HEK293 (cell line): ENCODE results near the gene TMCO5A.

Source experiments
- CTCF ChIA-PET: fragments of 350-600 bp; formaldehyde crosslinking; extraction: SDS; loops from one replicate; lab custom pipeline; 2021; ENCODE audit warnings: antibody characterized with exemption; lab: Yijun Ruan, JAX
- POLR2A ChIA-PET: fragments of 300-600 bp; formaldehyde crosslinking; extraction: SDS; loops from one replicate; lab custom pipeline; 2020; ENCODE audit warnings: antibody characterized with exemption, inconsistent platforms; lab: Yijun Ruan, JAX
- H3K27ac ChIP-seq: fragments of 200-500 bp; sonication (Bioruptor generic); 2 replicates; pipeline ENCODE4 v1.5.1; 2014; ENCODE audit warnings: low read depth, low read length, control low read depth, inconsistent platforms; ENCODE audit errors: extremely low read depth
- H3K36me3 ChIP-seq, 2 experiments: fragments of 200-500 bp in 1 of 2; sonication (Bioruptor generic) in 1 of 2; 1 replicate in 1 of 2; 2 replicates in 1 of 2; pipeline ENCODE4 v1.5.1; 2014 to 2017; ENCODE audit warnings: inconsistent platforms in 2 of 2, low read length in 2 of 2; ENCODE audit not compliant: control insufficient read depth in 2 of 2, insufficient read depth in 1 of 2
- H3K4me1 ChIP-seq: fragments of 200-500 bp; sonication (Bioruptor generic); 2 replicates; pipeline ENCODE4 v1.5.1; 2014; ENCODE audit warnings: mild to moderate bottlenecking, low read length, inconsistent platforms; ENCODE audit not compliant: control insufficient read depth, insufficient read depth
- H3K4me3 ChIP-seq: 2 replicates; pipeline ENCODE4 v1.5.1; 2011; ENCODE audit warnings: low read depth, mild to moderate bottlenecking, control low read depth, low read length, moderate library complexity
- H3K9me3 ChIP-seq: fragments of 200-500 bp; sonication (Bioruptor generic); 2 replicates; pipeline ENCODE4 v1.5.1; 2014; ENCODE audit warnings: low read depth, low read length, inconsistent platforms; ENCODE audit not compliant: control insufficient read depth, insufficient read depth
- HOXD13 ChIP-seq: sonication (generic); formaldehyde crosslinking; IDR thresholded peaks from 2 replicates; pipeline ENCODE4 v1.8.0; 2022; ENCODE audit warnings: missing genetic modification reagents, borderline replicate concordance
- KLF16 ChIP-seq: fragments of 450-650 bp; formaldehyde crosslinking; IDR thresholded peaks from 2 replicates; pipeline ENCODE4 v1.5.1; 2017; ENCODE audit warnings: missing biosample characterization, missing genetic modification characterization
- MZF1 ChIP-seq: fragments of 450-650 bp; formaldehyde crosslinking; IDR thresholded peaks from 2 replicates; pipeline ENCODE4 v1.5.1; 2017; ENCODE audit warnings: missing biosample characterization, missing genetic modification characterization, borderline replicate concordance
- ZFP3 ChIP-seq: fragments of 450-650 bp; formaldehyde crosslinking; IDR thresholded peaks from 2 replicates; pipeline ENCODE4 v1.5.1; 2016; ENCODE audit warnings: low read depth, missing biosample characterization, missing genetic modification characterization
- ZIC2 ChIP-seq: fragments of 450-650 bp; formaldehyde crosslinking; IDR thresholded peaks from 2 replicates; pipeline ENCODE4 v1.5.1; 2016; ENCODE audit warnings: missing biosample characterization, missing genetic modification characterization
- ZNF121 ChIP-seq: fragments of 450-650 bp; formaldehyde crosslinking; IDR thresholded peaks from 2 replicates; pipeline ENCODE4 v1.5.1; 2016; ENCODE audit warnings: missing biosample characterization, missing genetic modification characterization
- ZNF140 ChIP-seq: fragments of 450-650 bp; formaldehyde crosslinking; IDR thresholded peaks from 2 replicates; pipeline ENCODE4 v1.5.1; 2016; ENCODE audit warnings: missing biosample characterization, missing genetic modification characterization
- ZNF146 ChIP-seq: fragments of 450-650 bp; formaldehyde crosslinking; IDR thresholded peaks from 2 replicates; pipeline ENCODE4 v1.5.1; 2016; ENCODE audit warnings: missing biosample characterization, missing genetic modification characterization
- ZNF266 ChIP-seq: fragments of 450-650 bp; formaldehyde crosslinking; IDR thresholded peaks from 2 replicates; pipeline ENCODE4 v1.5.1; 2016; ENCODE audit warnings: missing biosample characterization, missing genetic modification characterization, low read depth
- ZNF302 ChIP-seq: fragments of 450-650 bp; formaldehyde crosslinking; IDR thresholded peaks from 2 replicates; pipeline ENCODE4 v1.5.1; 2016; ENCODE audit warnings: missing biosample characterization, missing genetic modification characterization, low read depth
- ZNF324 ChIP-seq: fragments of 450-650 bp; formaldehyde crosslinking; IDR thresholded peaks from 2 replicates; pipeline ENCODE4 v1.5.1; 2016; ENCODE audit warnings: missing biosample characterization, missing genetic modification characterization
- ZNF37A ChIP-seq: fragments of 450-650 bp; IDR thresholded peaks from 2 replicates; pipeline ENCODE4 v1.5.1; 2018; ENCODE audit warnings: missing biosample characterization, missing genetic modification characterization
- ZNF449 ChIP-seq: fragments of 450-650 bp; formaldehyde crosslinking; IDR thresholded peaks from 2 replicates; pipeline ENCODE4 v1.5.1; 2017; ENCODE audit warnings: missing biosample characterization, mild to moderate bottlenecking, missing genetic modification characterization, moderate library complexity
- ZNF488 ChIP-seq: fragments of 450-650 bp; formaldehyde crosslinking; IDR thresholded peaks from 2 replicates; pipeline ENCODE4 v1.5.1; 2016; ENCODE audit warnings: missing biosample characterization, missing genetic modification characterization
- ZNF529 ChIP-seq: fragments of 450-650 bp; formaldehyde crosslinking; IDR thresholded peaks from 2 replicates; pipeline ENCODE4 v1.5.1; 2017; ENCODE audit warnings: missing genetic modification characterization, missing biosample characterization; ENCODE audit not compliant: insufficient replicate concordance
- ZNF621 ChIP-seq: fragments of 450-650 bp; formaldehyde crosslinking; IDR thresholded peaks from 2 replicates; pipeline ENCODE4 v1.5.1; 2017; ENCODE audit warnings: missing biosample characterization, missing genetic modification characterization
- ZNF747 ChIP-seq: fragments of 450-650 bp; formaldehyde crosslinking; IDR thresholded peaks from 2 replicates; pipeline ENCODE4 v1.5.1; 2016; ENCODE audit warnings: missing biosample characterization, missing genetic modification characterization
- ZSCAN30 ChIP-seq: fragments of 450-650 bp; IDR thresholded peaks from 2 replicates; pipeline ENCODE4 v1.5.1; 2018; ENCODE audit warnings: missing biosample characterization, mild to moderate bottlenecking, missing genetic modification characterization, moderate library complexity
- ZSCAN4 ChIP-seq: fragments of 450-650 bp; formaldehyde crosslinking; IDR thresholded peaks from 2 replicates; pipeline ENCODE4 v1.5.1; 2017; ENCODE audit warnings: missing biosample characterization, missing genetic modification characterization

TMCO5A gene

GRCh38 chr15:37893309-37893708 is 41.1 kb upstream of the TMCO5A start:
- Histone ChIP-seq H3K4me1 (no peaks in the 10 kb centered on the region), H3K27ac (no peak overlapping the region), H3K36me3 (no peaks in the 10 kb centered on the region), H3K4me3 (no peak overlapping the region), H3K9me3 (no peaks in the 10 kb centered on the region)
- ChIA-PET POLR2A (no interaction called here), CTCF (interaction anchor here (2.5 kb wide), 1 partner anchor 12 kb away, joined by 9 read pairs; no protein-coding TSS in a partner anchor)
- TF ChIP-seq ZNF146 (no peak), ZNF488 (tag by site-specific recombination) (no peak), ZNF302 (tag by site-specific recombination) (no peak), ZNF37A (tag by site-specific recombination) (no peak), ZNF529 (no peak), ZSCAN4 (tag by site-specific recombination) (no peak), ZFP3 (tag by site-specific recombination) (no peak), ZNF747 (tag by site-specific recombination) (no peak), ZNF266 (tag by site-specific recombination) (no peak), ZNF324 (tag by site-specific recombination) (no peak), MZF1 (tag by site-specific recombination) (no peak), ZNF449 (tag by site-specific recombination) (no peak), ZNF121 (no peak), KLF16 (tag by site-specific recombination) (no peak), ZNF621 (tag by site-specific recombination) (no peak), ZSCAN30 (tag by site-specific recombination) (no peak), HOXD13 (CRISPR knock-in tag) (no peak)

- Histone ChIP-seq H3K4me1 (no peaks in the 10 kb centered on the region), H3K9me3 (no peaks in the 10 kb centered on the region), H3K36me3 (no peaks in the 10 kb centered on the region), H3K27ac (no peak overlapping the region), H3K4me3 (no peak overlapping the region)
- no peak for TF ChIP-seq ZNF146
- no peak for TF ChIP-seq ZNF140 (tag by site-specific recombination)
- no peak for TF ChIP-seq ZIC2 (tag by site-specific recombination)
- TF ChIP-seq ZNF302 (tag by site-specific recombination): no peak
- POLR2A ChIA-PET: no interaction called here
- CTCF ChIA-PET: interaction anchor here (0.8 kb wide), 1 partner anchor 93 kb away, joined by 4 read pairs; no protein-coding TSS in a partner anchor
These were observed 36.1 kb upstream of the TMCO5A start for GRCh38 chr15:37898362-37898761.
